IPS-18c (cell line): ENCODE measurements around the gene AQP12B.

Source experiments
- H3K4me3 ChIP-seq: 2 replicates; pipeline ENCODE4 v1.7.0; 2013; ENCODE audit warnings: low read depth, mild to moderate bottlenecking, low read length, moderate library complexity; ENCODE audit not compliant: insufficient read depth
- H3K9me3 ChIP-seq: one replicate; pipeline ENCODE4 v1.6.1; 2013; ENCODE audit warnings: mild to moderate bottlenecking, low read length, moderate library complexity; ENCODE audit not compliant: control insufficient read depth, insufficient read depth

AQP12B gene

DNA sequence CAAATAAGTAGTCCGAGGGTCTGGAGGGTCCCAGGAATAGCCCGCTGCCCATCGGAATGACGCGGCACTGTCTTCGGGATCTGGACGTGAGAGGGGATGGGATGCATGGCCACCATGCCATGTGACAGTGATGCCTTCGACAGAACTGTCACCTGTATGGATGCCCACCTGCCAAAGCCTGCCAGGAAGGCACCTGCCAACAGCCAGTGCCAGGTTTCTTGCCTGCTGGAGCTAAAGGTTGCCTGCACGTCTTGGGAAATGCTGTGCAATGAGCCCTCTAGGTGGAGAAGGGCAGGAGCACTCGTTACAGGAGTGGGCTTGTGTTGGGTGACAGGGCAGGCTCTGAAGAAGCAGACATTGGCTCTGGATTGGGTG is 36.9 kb downstream of the AQP12B start:
- H3K4me3 ChIP-seq, result no peak overlapping the region
- H3K9me3 ChIP-seq, result peaks cover 2% of the 10 kb centered on the region

GRCh38 chr2:240645346-240645745 is 37.3 kb downstream of the AQP12B start:
- peaks cover under 1% of the 10 kb centered on the region for H3K9me3 ChIP-seq
- H3K4me3 ChIP-seq, result no peak overlapping the region

DNA sequence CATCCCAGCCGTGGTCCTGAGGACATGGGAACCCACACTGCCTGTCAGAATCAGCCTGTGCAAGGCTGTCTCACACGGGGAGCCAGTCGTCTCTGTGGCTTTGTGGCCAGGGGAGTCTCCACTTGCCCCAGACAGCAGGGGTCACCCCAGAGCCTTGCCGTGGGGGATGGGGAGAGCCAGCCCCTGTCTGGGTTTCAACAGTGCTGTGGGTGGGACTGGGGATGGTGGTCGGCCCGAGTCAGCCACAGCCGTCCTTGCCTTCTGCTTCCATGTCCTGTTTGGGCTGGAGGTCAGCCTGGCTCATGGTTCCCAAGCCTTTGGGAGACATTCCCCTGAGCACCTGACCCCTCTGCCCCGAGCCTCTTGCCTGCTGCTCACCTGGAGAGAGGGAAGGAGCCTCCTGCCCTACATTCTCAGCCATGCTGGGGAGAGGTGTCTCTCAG is 37.8 kb downstream of the AQP12B start:
- Histone ChIP-seq H3K9me3 (no peaks in the 10 kb centered on the region), H3K4me3 (no peak overlapping the region)

GRCh38 chr2:240644171-240644651 is 38.5 kb downstream of the AQP12B start:
- H3K9me3 ChIP-seq, result no peaks in the 10 kb centered on the region
- no peak overlapping the region for H3K4me3 ChIP-seq

DNA sequence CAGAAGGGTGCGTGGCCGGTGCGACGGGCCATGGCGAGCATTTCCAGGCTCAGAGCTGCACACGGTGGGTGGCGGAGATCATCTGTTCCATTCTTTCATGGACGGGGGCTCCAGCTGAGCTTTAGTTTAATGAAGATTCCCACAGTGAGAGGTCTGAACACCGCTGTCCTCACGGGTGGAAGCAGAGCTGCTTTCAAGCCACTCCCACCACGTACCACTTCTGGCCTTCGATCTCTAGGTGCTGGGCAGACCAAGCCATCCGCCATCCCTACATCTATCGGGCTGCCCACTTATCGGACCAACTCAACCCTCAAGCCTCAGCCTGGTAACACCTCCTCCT is 38.9 kb downstream of the AQP12B start:
- Histone ChIP-seq H3K4me3 (no peak overlapping the region), H3K9me3 (no peaks in the 10 kb centered on the region)

DNA sequence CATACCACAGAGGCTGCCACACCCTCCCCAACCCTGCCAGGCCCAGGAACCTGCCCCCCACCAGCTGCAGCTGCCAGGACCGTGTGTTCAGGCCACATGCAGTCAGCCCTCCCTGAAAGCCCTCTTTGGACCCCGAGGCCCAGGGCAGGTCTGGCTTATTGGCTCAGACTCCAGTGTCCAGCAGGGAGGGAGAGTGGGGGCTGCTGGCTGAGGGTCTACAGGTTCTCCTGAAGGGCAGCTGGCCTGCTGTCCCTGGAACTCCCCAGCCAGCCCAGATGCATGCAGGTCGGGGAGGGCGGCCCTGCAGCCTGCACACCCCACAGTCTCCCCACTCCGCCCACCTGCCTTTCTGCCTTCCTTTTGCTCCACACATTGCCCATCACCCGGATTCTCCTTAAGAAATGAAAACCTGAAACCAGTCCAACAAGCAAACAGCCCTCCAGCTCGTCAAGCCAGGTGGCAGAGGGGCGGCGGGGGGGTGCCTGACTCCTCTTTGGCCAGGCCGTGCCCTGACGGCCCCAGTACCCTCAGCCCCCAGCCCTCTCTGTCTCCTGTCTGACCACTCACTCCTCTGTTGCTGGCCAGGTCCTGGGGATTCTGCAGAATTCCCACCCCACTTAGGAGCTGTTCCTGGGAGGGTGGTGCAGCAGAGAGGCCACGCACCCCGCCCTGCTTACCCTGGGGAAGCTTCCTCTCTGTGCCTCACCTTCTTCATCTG is 39.4 kb downstream of the AQP12B start:
- Histone ChIP-seq H3K9me3 (no peaks in the 10 kb centered on the region), H3K4me3 (no peak overlapping the region)

GRCh38 chr2:240642806-240643092 is 39.9 kb downstream of the AQP12B start:
- no peaks in the 10 kb centered on the region for H3K9me3 ChIP-seq
- H3K4me3 ChIP-seq, result no peak overlapping the region

GRCh38 chr2:240642061-240642805 is 40.5 kb downstream of the AQP12B start:
- Histone ChIP-seq H3K4me3 (no peak overlapping the region), H3K9me3 (no peaks in the 10 kb centered on the region)

GRCh38 chr2:240640939-240641338 is 41.7 kb downstream of the AQP12B start:
- Histone ChIP-seq H3K4me3 (no peak overlapping the region), H3K9me3 (peaks cover under 1% of the 10 kb centered on the region)

- Histone ChIP-seq H3K9me3 (peaks cover 11% of the 10 kb centered on the region), H3K4me3 (no peak overlapping the region)
Observed at GRCh38 chr2:240639566-240639965, 43.1 kb downstream of the AQP12B start.

GRCh38 chr2:240638512-240639160 is 44.0 kb downstream of the AQP12B start:
- Histone ChIP-seq H3K9me3 (peaks cover 17% of the 10 kb centered on the region), H3K4me3 (no peak overlapping the region)

- Histone ChIP-seq H3K9me3 (peaks cover 19% of the 10 kb centered on the region), H3K4me3 (no peak overlapping the region)
Observed at GRCh38 chr2:240637901-240638345, 44.8 kb downstream of the AQP12B start.

DNA sequence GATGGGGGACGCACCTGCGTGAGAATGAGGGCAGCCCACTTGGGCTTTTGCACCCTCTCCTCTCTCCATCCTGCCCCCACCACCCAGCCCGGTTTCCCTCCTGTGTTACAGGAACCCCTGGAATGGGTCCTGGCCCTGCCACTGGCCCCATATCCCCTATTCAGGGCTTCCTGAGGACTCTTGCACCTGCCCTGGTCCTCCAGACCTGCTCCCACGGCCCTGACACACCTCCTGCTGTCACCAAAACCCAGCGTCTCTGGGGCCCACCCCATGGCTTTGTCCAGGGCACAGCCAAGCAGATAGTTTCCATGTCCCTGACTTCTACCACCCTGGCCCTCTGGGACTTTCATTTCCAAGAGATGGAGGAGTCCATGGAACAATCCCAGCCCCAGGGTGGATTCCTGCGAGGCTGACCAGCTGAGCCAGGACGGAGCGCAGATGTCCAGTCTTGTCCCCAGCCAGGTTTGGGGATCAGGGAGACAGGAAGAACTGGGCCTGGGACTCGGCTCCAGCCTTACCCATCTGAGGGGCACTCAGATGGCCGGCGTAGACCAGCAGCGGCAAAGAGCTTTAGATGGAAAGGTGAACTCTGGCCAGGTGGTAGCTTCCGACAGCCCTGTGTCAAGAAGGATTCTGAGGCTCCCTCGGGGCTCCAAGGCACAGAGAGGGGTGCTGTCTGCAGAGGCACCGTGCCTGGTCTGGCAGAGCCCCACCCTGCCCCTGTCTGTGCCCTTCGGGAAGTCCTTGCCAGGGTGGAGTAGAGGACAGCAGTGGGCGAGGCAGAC is 45.4 kb downstream of the AQP12B start:
- peaks cover 19% of the 10 kb centered on the region for H3K9me3 ChIP-seq
- H3K4me3 ChIP-seq, result no peak overlapping the region

GRCh38 chr2:240636563-240637115 is 46.0 kb downstream of the AQP12B start:
- peaks cover 19% of the 10 kb centered on the region for H3K9me3 ChIP-seq
- H3K4me3 ChIP-seq, result no peak overlapping the region

- H3K4me3 ChIP-seq, result no peak overlapping the region
- H3K9me3 ChIP-seq, result peaks cover 19% of the 10 kb centered on the region
Observed at GRCh38 chr2:240635998-240636547, 46.6 kb downstream of the AQP12B start.

GRCh38 chr2:240635121-240635997 is 47.3 kb downstream of the AQP12B start:
- no peak overlapping the region for H3K4me3 ChIP-seq
- H3K9me3 ChIP-seq, result peaks cover 21% of the 10 kb centered on the region
